GM10266 (cell line): ENCODE results near the gene IGSF9B.

Experiments
- DNase-seq: peaks from one replicate; pipeline ENCODE4 v3.0.0; 2012; ENCODE audit errors: extremely low spot score
- TF ChIP-seq, protein P1 (sequence below): IDR thresholded peaks from 2 replicates; pipeline ENCODE4 v1.5.1; 2012; ENCODE audit warnings: mild to moderate bottlenecking, low read depth; ENCODE audit not compliant: control insufficient read depth, insufficient read depth; ENCODE audit errors: missing control alignments

Gene IGSF9B

DNA sequence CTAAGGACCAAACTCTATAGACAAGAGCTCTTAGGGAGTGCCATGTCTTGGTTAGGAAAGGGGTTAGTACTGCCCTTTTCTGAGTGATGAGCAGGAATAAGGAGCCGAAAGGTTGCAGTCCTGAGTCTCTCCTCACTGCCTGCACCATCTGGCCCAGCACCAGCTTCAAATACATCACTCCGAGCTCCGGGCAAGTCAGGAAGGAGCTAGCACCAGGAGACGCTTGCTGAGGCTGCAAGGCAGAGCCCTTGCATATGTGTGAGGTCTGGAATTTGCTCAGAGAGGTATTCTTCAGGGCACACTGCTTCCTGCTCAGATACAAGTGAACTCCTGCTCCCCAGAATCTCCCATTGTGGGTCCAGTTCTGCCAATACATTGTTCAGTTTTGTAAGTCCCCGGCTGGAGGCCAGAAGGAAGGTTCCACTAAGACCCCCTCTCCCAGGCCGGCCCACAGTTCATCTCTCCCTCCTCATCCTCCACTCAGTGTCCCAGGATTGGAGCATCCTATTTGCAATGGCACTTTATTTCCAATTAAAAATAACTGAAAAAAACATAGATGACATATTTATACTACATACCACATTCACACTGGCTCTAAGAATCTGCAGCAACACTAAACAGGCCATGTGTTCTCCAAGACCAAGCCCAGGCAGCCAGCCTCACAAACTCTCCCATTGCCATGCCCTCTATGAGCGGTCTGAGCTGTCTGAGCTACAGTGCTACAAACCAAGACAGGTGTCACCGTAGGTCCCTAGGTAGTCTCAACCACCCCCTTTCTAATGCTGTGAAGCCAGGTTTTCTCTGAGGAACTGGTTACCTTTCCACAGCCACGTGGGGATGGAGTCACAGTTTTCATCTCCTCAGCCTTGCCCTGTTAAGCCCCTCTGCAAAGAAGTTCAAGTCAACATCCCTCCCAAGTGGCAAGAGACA, 56.3 kb downstream of the IGSF9B start:
- no peak for DNase-seq
- TF ChIP-seq, protein P1, sequence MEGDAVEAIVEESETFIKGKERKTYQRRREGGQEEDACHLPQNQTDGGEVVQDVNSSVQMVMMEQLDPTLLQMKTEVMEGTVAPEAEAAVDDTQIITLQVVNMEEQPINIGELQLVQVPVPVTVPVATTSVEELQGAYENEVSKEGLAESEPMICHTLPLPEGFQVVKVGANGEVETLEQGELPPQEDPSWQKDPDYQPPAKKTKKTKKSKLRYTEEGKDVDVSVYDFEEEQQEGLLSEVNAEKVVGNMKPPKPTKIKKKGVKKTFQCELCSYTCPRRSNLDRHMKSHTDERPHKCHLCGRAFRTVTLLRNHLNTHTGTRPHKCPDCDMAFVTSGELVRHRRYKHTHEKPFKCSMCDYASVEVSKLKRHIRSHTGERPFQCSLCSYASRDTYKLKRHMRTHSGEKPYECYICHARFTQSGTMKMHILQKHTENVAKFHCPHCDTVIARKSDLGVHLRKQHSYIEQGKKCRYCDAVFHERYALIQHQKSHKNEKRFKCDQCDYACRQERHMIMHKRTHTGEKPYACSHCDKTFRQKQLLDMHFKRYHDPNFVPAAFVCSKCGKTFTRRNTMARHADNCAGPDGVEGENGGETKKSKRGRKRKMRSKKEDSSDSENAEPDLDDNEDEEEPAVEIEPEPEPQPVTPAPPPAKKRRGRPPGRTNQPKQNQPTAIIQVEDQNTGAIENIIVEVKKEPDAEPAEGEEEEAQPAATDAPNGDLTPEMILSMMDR = no peak

DNA sequence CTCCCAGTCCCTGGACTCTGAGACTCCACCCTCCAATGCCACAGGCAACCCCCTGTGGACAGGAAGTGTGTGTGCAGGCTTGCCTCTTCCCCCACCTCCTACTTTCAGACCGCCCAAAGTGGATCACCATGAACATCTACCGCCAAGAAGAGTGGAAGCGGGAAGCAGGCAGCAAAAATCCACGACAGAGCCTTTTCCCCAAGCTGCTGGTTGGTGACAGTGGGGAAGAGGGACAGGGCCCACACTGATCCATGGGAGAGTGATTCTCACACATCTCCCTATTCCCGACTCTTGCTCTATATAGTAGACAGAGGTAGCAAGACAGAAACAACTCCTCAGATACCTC, 58.0 kb downstream of the IGSF9B start:
- TF ChIP-seq, protein P1 = no peak
- no peak for DNase-seq

DNA sequence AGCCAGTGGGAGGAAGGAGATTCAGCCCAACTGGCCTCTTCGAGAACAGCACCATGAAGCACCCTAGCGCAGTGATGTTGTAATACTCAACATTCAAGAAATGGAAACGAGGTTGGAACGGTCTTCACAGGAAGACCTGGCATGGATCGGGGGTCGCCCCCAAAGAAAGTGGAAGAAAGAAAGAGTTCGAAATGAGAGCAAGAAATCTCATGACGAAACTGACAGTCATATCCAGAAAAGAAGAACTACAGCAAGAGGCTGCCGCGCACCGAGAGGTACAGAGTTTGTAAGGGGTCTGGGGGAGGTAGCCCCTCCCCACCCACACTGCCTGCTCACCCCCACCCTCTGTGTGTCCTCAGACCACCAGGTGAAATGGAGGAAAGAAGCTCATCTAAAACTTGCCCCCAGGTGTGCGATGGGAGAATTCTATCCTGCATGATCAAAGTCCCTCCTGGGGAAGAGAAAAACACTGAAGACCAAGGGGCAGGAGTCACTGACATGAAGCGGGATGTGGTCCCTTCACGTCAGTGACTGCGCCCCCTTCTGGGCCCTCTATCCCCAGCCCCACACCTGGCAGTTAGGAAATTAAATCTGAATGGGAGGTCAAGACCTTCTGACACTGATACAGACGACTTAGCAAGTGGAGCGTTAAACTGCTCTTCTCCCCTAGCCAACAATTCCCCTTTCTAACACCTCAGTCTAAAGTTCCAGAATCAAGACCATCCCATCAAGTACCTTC, 58.6 kb downstream of the IGSF9B start:
- no peak for DNase-seq
- TF ChIP-seq, protein P1 = peak; percentile 14

DNA sequence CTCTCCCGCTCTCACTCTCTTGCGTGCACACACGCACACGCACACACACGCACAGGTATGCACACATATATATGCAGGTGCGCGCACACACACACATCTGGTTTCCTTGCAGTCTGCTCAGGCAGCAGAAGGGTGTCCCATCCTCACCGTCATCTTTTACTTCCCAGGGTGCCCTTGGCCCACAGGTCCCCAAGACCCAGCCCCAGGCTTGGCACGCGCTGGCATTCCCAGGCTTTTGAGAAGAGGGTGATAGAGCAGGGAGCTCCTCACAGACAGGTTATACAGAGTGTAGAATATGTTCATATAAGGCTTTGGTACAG, 59.5 kb downstream of the IGSF9B start:
- DNase-seq = no peak
- TF ChIP-seq, protein P1 = no peak

DNA sequence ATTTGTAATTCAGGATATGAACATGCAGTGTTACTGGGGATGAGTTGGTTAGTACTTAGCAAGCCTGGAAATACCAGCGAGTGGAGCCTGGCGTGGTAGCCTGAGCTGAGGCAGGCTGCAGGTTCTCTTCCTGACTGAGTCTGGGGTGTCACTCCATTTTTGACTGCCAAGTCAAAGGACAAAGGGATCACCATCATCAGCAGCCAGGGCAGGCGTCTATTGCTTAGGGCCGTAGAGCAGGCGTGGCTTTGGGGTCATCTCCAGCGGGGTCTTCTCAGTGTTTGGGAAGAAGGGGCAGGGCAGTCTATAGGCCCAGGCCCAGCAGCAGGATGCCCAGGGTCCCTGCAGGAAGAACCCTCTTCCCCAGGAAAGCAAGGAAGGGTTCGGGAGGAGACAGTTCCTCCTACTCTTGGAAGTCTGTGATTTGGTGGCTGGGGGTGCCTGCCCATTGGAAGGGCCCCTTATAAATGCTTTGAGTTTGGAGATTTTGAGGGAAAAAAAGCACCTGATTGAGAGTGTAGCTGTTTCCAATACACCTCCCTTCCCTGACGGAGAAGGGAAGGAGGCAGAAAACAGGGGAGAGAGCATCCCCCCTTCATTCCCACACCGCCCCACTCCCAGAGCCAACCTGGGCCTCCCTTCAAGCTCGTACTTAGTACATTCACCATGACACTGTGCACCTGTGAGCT, 60.0 kb downstream of the IGSF9B start:
- DNase-seq = no peak
- TF ChIP-seq, protein P1 = no peak

DNA sequence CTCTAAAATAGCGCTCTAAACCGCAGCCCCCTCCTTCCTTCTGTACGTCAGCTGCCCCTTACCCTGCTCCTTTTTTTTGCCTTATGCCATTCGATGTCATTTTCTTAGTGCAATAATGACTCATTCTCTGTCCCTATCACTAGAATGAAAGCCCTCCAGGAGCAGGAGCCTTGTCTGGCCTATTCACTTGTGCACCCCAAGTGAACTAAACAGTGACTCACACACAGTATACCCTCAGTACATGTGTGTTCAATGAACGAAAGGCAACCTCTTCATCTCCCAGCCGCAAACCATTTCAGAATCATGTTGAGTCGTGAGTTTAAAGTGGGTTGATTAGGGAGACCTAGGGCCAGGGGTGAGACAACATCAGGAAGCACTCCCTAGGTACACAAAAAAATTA, 60.7 kb downstream of the IGSF9B start:
- no peak for DNase-seq
- TF ChIP-seq, protein P1 = no peak

DNA sequence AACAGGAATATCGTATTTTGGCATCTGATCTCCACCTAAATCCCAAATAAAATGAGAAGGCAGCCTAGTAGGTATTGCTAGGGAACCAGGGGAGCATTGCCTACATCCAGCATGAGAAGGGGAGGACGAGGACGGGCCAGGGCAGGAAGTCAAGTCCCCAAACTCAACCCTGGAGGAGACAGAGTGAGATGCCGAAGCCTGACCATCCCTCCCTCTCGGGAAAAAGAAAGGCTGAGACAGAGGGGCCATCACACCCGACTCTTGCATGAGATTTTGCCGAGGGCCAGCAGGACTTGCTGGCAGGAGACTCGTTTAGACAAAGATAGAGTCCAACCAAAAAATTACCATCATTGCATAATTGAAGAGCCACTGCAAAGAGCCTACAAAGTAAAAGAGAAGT, 61.2 kb downstream of the IGSF9B start:
- DNase-seq = no peak
- TF ChIP-seq, protein P1 = no peak
